ENCODE measurements around the gene NKX6-2. TPM values are rescaled to one million over a fixed set of nuclear protein-coding genes. Genes with fewer than 3 reads are reported as not detected.

Gene NKX6-2
- total RNA-seq, 2 donors from 2014 or later, result not detected

- peaks cover 4% of the 10 kb centered on the region for H3K36me3 Mint-ChIP-seq (ENCODE audit: low read depth)
- no peak overlapping the region for H3K4me3 Mint-ChIP-seq
- no peak overlapping the region for H3K27ac Mint-ChIP-seq
- no peaks in the 10 kb centered on the region for H3K27me3 Mint-ChIP-seq
- DNase-seq (no peak), ATAC-seq (no peak)
- peaks cover 2% of the 10 kb centered on the region for H3K4me1 Mint-ChIP-seq
- no peaks in the 10 kb centered on the region for H3K9me3 ChIP-seq (ENCODE audit: control insufficient read depth, low read length, poor library complexity, severe bottlenecking)
Measured at GRCh38 chr10:132761395-132762060, 24.4 kb downstream of the NKX6-2 start.

- H3K36me3 Mint-ChIP-seq (ENCODE audit: low read depth), result peaks cover 4% of the 10 kb centered on the region
- peaks cover under 1% of the 10 kb centered on the region for H3K4me1 Mint-ChIP-seq
- DNase-seq (no peak), ATAC-seq (no peak)
- no peak overlapping the region for H3K27ac Mint-ChIP-seq
- no peak overlapping the region for H3K4me3 Mint-ChIP-seq
- no peaks in the 10 kb centered on the region for H3K9me3 ChIP-seq (ENCODE audit: control insufficient read depth, low read length, poor library complexity, severe bottlenecking)
- H3K27me3 Mint-ChIP-seq, result no peaks in the 10 kb centered on the region
Measured at GRCh38 chr10:132758865-132759264, 27.1 kb downstream of the NKX6-2 start.

- no peak for DNase-seq
- Mint-ChIP-seq H3K27ac (no peak overlapping the region), H3K4me1 (no peaks in the 10 kb centered on the region), H3K27me3 (no peaks in the 10 kb centered on the region), H3K36me3 (ENCODE audit: low read depth) (peaks cover 4% of the 10 kb centered on the region), H3K4me3 (no peak overlapping the region)
- ATAC-seq, result no peak
- H3K9me3 ChIP-seq (ENCODE audit: control insufficient read depth, low read length, poor library complexity, severe bottlenecking), result no peaks in the 10 kb centered on the region
Measured at GRCh38 chr10:132757171-132757570, 28.8 kb downstream of the NKX6-2 start.

GRCh38 chr10:132756591-132756990 lies 29.4 kb downstream of the NKX6-2 start:
- Mint-ChIP-seq H3K27me3 (no peaks in the 10 kb centered on the region), H3K4me1 (no peaks in the 10 kb centered on the region), H3K36me3 (ENCODE audit: low read depth) (peaks cover 4% of the 10 kb centered on the region), H3K4me3 (no peak overlapping the region), H3K27ac (no peak overlapping the region)
- H3K9me3 ChIP-seq (ENCODE audit: control insufficient read depth, low read length, poor library complexity, severe bottlenecking), result no peaks in the 10 kb centered on the region
- no peak for ATAC-seq
- no peak for DNase-seq

- no peak for ATAC-seq
Measured at GRCh38 chr10:132755166-132755711, 30.7 kb downstream of the NKX6-2 start.

GRCh38 chr10:132754071-132754470 lies 31.9 kb downstream of the NKX6-2 start:
- Mint-ChIP-seq H3K27ac (no peak overlapping the region), H3K36me3 (ENCODE audit: low read depth) (peaks cover 4% of the 10 kb centered on the region)

More at GRCh38 chr10:132755166-132755711, 30.7 kb downstream of the NKX6-2 start:
- Mint-ChIP-seq H3K4me3 (no peak overlapping the region), H3K27ac (no peak overlapping the region), H3K4me1 (no peaks in the 10 kb centered on the region), H3K36me3 (ENCODE audit: low read depth) (peaks cover 4% of the 10 kb centered on the region), H3K27me3 (no peaks in the 10 kb centered on the region)
- DNase-seq, result no peak
- H3K9me3 ChIP-seq (ENCODE audit: control insufficient read depth, low read length, poor library complexity, severe bottlenecking), result no peaks in the 10 kb centered on the region

GRCh38 chr10:132753596-132753995 lies 32.4 kb downstream of the NKX6-2 start:
- H3K9me3 ChIP-seq (ENCODE audit: control insufficient read depth, low read length, poor library complexity, severe bottlenecking), result no peaks in the 10 kb centered on the region
- H3K4me3 Mint-ChIP-seq, result no peak overlapping the region
- H3K36me3 Mint-ChIP-seq (ENCODE audit: low read depth), result peaks cover 4% of the 10 kb centered on the region
- ATAC-seq (no peak), DNase-seq (no peak)
- H3K4me1 Mint-ChIP-seq, result no peaks in the 10 kb centered on the region
- no peaks in the 10 kb centered on the region for H3K27me3 Mint-ChIP-seq
- H3K27ac Mint-ChIP-seq, result no peak overlapping the region

More at GRCh38 chr10:132754071-132754470, 31.9 kb downstream of the NKX6-2 start:
- H3K27me3 Mint-ChIP-seq, result no peaks in the 10 kb centered on the region
- no peak overlapping the region for H3K4me3 Mint-ChIP-seq
- DNase-seq, result no peak
- no peaks in the 10 kb centered on the region for H3K4me1 Mint-ChIP-seq
- ATAC-seq, result no peak
- no peaks in the 10 kb centered on the region for H3K9me3 ChIP-seq (ENCODE audit: control insufficient read depth, low read length, poor library complexity, severe bottlenecking)

- no peaks in the 10 kb centered on the region for H3K9me3 ChIP-seq (ENCODE audit: control insufficient read depth, low read length, poor library complexity, severe bottlenecking)
- Mint-ChIP-seq H3K27ac (no peak overlapping the region), H3K4me1 (no peaks in the 10 kb centered on the region), H3K27me3 (no peaks in the 10 kb centered on the region), H3K4me3 (no peak overlapping the region), H3K36me3 (ENCODE audit: low read depth) (peaks cover 4% of the 10 kb centered on the region)
- no peak for ATAC-seq
- no peak for DNase-seq
Measured at GRCh38 chr10:132752961-132753360, 33.0 kb downstream of the NKX6-2 start.

- DNase-seq, result no peak
- no peak for ATAC-seq
- H3K9me3 ChIP-seq (ENCODE audit: control insufficient read depth, low read length, poor library complexity, severe bottlenecking), result no peaks in the 10 kb centered on the region
- Mint-ChIP-seq H3K27me3 (no peaks in the 10 kb centered on the region), H3K27ac (no peak overlapping the region), H3K4me3 (no peak overlapping the region), H3K36me3 (ENCODE audit: low read depth) (peaks cover 4% of the 10 kb centered on the region), H3K4me1 (no peaks in the 10 kb centered on the region)
Measured at GRCh38 chr10:132752378-132752777, 33.6 kb downstream of the NKX6-2 start.

GRCh38 chr10:132750936-132751335 lies 35.0 kb downstream of the NKX6-2 start:
- no peaks in the 10 kb centered on the region for H3K27me3 Mint-ChIP-seq
- no peaks in the 10 kb centered on the region for H3K4me1 Mint-ChIP-seq
- H3K36me3 Mint-ChIP-seq (ENCODE audit: low read depth), result peaks cover 1% of the 10 kb centered on the region
- DNase-seq, result no peak
- H3K4me3 Mint-ChIP-seq, result no peak overlapping the region
- H3K27ac Mint-ChIP-seq, result no peak overlapping the region
- ATAC-seq, result no peak
- no peaks in the 10 kb centered on the region for H3K9me3 ChIP-seq (ENCODE audit: control insufficient read depth, low read length, poor library complexity, severe bottlenecking)

GRCh38 chr10:132749371-132749795 lies 36.6 kb downstream of the NKX6-2 start:
- H3K4me3 Mint-ChIP-seq, result no peak overlapping the region
- H3K36me3 Mint-ChIP-seq (ENCODE audit: low read depth), result no peaks in the 10 kb centered on the region
- no peak for ATAC-seq
- H3K9me3 ChIP-seq (ENCODE audit: control insufficient read depth, low read length, poor library complexity, severe bottlenecking), result no peaks in the 10 kb centered on the region
- H3K4me1 Mint-ChIP-seq, result no peaks in the 10 kb centered on the region
- H3K27me3 Mint-ChIP-seq, result no peaks in the 10 kb centered on the region
- no peak for DNase-seq
- H3K27ac Mint-ChIP-seq, result no peak overlapping the region

GRCh38 chr10:132748545-132749370 lies 37.2 kb downstream of the NKX6-2 start:
- ATAC-seq (no peak), DNase-seq (no peak)
- H3K4me1 Mint-ChIP-seq, result no peaks in the 10 kb centered on the region
- no peaks in the 10 kb centered on the region for H3K36me3 Mint-ChIP-seq (ENCODE audit: low read depth)
- no peak overlapping the region for H3K27ac Mint-ChIP-seq
- no peaks in the 10 kb centered on the region for H3K27me3 Mint-ChIP-seq
- no peak overlapping the region for H3K4me3 Mint-ChIP-seq
- H3K9me3 ChIP-seq (ENCODE audit: control insufficient read depth, low read length, poor library complexity, severe bottlenecking), result no peaks in the 10 kb centered on the region

- Mint-ChIP-seq H3K4me1 (no peaks in the 10 kb centered on the region), H3K4me3 (no peak overlapping the region), H3K36me3 (ENCODE audit: low read depth) (no peaks in the 10 kb centered on the region), H3K27ac (no peak overlapping the region), H3K27me3 (no peaks in the 10 kb centered on the region)
- ATAC-seq (no peak), DNase-seq (no peak)
- no peaks in the 10 kb centered on the region for H3K9me3 ChIP-seq (ENCODE audit: control insufficient read depth, low read length, poor library complexity, severe bottlenecking)
Measured at GRCh38 chr10:132748135-132748534, 37.8 kb downstream of the NKX6-2 start.

Measured in T-helper 17 cell (primary cell).